NT2/D1 (cell line): ENCODE data around the gene ZNF808.
"Not testable (repeated sequence)": the region's sequence is repeated elsewhere in the genome, so short reads cannot be mapped to it uniquely, and the experiment has no call there.

Experiments used
- SUZ12 ChIP-seq: IDR thresholded peaks from 2 replicates; pipeline ENCODE4 v1.6.1; 2011; ENCODE audit not compliant: insufficient read length, insufficient read depth; ENCODE audit errors: extremely low read depth
- ZNF274 ChIP-seq: IDR thresholded peaks from 2 replicates; pipeline ENCODE4 v1.6.1; 2011; ENCODE audit warnings: mild to moderate bottlenecking, low read depth, low read length

DNA sequence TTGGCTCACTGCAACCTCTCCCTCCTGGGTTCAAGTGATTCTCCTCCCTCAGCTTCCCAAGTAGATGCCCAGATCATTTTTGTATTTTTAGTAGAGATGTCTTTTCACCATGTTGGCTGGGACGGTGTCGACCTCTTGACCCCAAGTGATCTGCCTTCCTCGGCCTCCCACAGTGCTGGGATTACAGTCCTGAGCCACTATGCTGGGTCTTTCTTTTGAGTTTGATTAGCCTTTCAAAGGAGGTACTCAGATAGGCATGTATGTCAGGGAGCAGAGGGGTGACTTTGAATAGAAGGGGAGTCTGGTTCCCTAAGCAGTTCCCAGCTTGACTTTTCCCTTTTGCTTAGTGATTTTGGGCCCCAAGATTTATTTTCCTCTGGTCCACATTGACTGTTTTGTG, 27.0 kb upstream of the ZNF808 start:
- TF ChIP-seq ZNF274, SUZ12: not testable (repeated sequence)
